ENCODE data around the gene MUSTN1. TPM values are rescaled to one million over a fixed set of nuclear protein-coding genes. Genes with fewer than 3 reads are reported as not detected.

MUSTN1 gene
- total and polyA plus RNA-seq, 4 donors: 0.25 to 12.1 (median 3.9) TPM

DNA sequence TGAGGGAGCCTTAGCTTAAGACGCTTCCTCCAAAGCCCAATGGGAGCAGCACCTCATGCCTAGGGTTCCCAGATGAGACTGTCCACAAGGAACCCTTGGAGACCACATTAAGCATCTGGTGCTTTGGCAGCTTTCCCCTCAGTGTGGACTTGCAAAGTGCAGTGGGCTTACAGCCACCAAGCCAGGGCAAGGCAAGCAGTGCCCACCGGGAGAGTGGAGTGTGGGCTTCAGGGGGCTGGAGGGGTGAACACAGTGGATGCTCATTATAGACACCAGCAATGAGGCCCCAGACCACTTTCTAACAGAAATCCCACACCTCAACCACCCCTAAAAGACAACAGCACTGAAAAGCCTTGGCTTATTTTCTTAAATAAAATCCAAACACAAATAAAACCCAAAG is 9.1 kb upstream of the MUSTN1 start:
- H3K36me3 ChIP-seq (ENCODE audit: control insufficient read depth in 4 of 4, insufficient read depth in 3 of 4, low read depth in 1 of 4, low read length in 3 of 4): peaks cover 1 to 18% (median 12%) of the 10 kb centered on the region in 4 donors
- TF ChIP-seq FOXA2 (IDR thresholded peaks at IDR 0.05) (no peak), NR2F2 (IDR thresholded peaks at IDR 0.05) (no peak)
- no peaks in the 10 kb centered on the region for H3K9me3 ChIP-seq (ENCODE audit: control insufficient read depth in 4 of 4, low read length in 3 of 4)
- H3K9ac ChIP-seq (ENCODE audit: low read depth in 1 of 2, low read length in 2 of 2): no peak overlapping the region
- no peak overlapping the region for H3K4me3 ChIP-seq (ENCODE audit: low read depth in 1 of 3, low read length in 3 of 3)
- no peak for DNase-seq (ENCODE audit: low spot score)
- H3K4me1 ChIP-seq (ENCODE audit: control insufficient read depth in 4 of 4, insufficient read depth in 4 of 4, low read length in 3 of 4): peaks cover 10 to 43% (median 30%) of the 10 kb centered on the region in 4 donors
- H3K27ac ChIP-seq (ENCODE audit: low read depth in 1 of 2, low read length in 2 of 2): peak overlapping the region; percentile 91 to 97
- H3K27me3 ChIP-seq (ENCODE audit: control insufficient read depth in 4 of 4, insufficient read depth in 4 of 4, low read length in 3 of 4): no peaks in the 10 kb centered on the region
- 92% methylated on average over 2 of the region's 2 CpGs for WGBS

DNA sequence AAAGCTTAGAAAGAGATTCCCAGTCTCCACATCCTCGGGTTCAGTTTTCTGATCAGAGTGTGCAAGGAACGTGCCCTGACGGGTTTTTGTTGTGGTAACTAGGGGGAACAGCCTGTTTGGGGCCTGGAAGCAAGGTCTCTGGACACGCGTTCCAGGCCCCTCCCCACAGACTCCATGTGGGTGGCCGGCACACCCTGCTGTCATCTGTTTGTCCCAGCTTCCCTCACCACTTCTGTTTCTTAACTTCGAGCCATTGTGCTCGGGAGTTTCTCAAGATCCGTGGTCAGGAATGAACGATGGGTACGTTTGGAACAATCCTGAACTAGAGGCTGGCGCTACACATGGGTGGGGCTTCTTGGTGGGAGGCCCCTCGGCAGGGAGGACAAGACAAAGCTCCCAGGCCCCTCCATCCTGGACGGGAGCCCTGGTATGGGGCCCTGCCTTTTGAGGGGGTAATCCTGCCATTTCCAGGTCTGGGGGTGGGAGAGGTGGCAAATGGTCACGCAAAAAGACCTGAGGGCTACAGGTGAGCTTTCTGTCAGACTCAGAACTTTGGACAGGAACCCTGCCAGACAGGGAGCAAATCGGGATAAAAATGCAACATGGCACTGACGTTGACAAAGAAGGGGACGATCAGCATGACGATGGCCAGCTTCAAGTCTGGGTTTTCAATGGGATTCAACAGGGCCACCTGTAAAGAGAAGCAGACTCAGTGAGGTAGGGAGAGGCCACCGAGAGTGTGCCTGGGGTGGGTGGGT is 8.5 kb upstream of the MUSTN1 start:
- DNase-seq (ENCODE audit: low spot score): no peak
- 79% methylated on average over 20 of the region's 20 CpGs for WGBS
- no peak overlapping the region for H3K9ac ChIP-seq (ENCODE audit: low read depth in 1 of 2, low read length in 2 of 2)
- H3K4me3 ChIP-seq (ENCODE audit: low read depth in 1 of 3, low read length in 3 of 3): no peak overlapping the region
- TF ChIP-seq, protein P1, sequence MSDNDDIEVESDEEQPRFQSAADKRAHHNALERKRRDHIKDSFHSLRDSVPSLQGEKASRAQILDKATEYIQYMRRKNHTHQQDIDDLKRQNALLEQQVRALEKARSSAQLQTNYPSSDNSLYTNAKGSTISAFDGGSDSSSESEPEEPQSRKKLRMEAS (IDR thresholded peaks at IDR 0.05): no peak
- TF ChIP-seq RAD21 (IDR thresholded peaks at IDR 0.05): no peak
- no peak for TF ChIP-seq REST (IDR thresholded peaks at IDR 0.05)
- H3K9me3 ChIP-seq (ENCODE audit: control insufficient read depth in 4 of 4, low read length in 3 of 4): no peaks in the 10 kb centered on the region
- H3K27me3 ChIP-seq (ENCODE audit: control insufficient read depth in 4 of 4, insufficient read depth in 4 of 4, low read length in 3 of 4): no peaks in the 10 kb centered on the region
- peak overlapping the region; percentile 91 to 97 for H3K27ac ChIP-seq (ENCODE audit: low read depth in 1 of 2, low read length in 2 of 2)
- H3K4me1 ChIP-seq (ENCODE audit: control insufficient read depth in 4 of 4, insufficient read depth in 4 of 4, low read length in 3 of 4): peaks cover 10 to 43% (median 30%) of the 10 kb centered on the region in 4 donors
- peaks cover 1 to 12% (median 8%) of the 10 kb centered on the region in 4 donors for H3K36me3 ChIP-seq (ENCODE audit: control insufficient read depth in 4 of 4, insufficient read depth in 3 of 4, low read depth in 1 of 4, low read length in 3 of 4)

DNA sequence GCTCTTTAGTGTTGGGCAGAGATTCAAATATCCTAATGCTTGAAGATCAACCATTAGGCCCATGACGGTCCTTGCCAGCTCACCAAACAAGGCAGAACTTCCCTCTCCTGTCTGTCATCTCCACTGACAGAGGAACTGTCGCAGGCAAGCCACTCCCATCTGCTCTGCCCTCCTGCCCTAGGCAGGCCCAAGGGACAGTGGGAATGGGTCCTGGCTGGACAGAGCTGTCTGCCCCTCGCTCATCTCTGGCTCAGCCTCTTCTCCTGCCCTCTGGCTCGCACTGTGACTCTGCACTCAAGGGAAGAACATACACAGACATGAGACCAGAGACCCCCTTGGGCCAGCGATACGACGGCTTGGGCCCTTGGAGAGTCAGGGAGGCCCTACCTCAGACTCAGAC is 7.6 kb upstream of the MUSTN1 start:
- no peak overlapping the region for H3K9ac ChIP-seq (ENCODE audit: low read depth in 1 of 2, low read length in 2 of 2)
- H3K9me3 ChIP-seq (ENCODE audit: control insufficient read depth in 4 of 4, low read length in 3 of 4): no peaks in the 10 kb centered on the region
- TF ChIP-seq JUND (IDR thresholded peaks at IDR 0.05): no peak
- TF ChIP-seq REST (IDR thresholded peaks at IDR 0.05): peak; percentile 77
- no peak for TF ChIP-seq CTCF (IDR thresholded peaks at IDR 0.05; ENCODE audit: low read depth, low read length, missing input control)
- TF ChIP-seq HNF4A (conservative IDR thresholded peaks at IDR 0.05): peak; percentile 53 to 67
- TF ChIP-seq RXRA (IDR thresholded peaks at IDR 0.05): peak in 1 of 2 donors; percentile 51
- TF ChIP-seq TAF1 (conservative IDR thresholded peaks at IDR 0.05): no peak
- TF ChIP-seq RAD21 (IDR thresholded peaks at IDR 0.05): peak in 1 of 2 donors; percentile 47
- peak; percentile 74 for TF ChIP-seq SP1 (IDR thresholded peaks at IDR 0.05)
- TF ChIP-seq YY1 (IDR thresholded peaks at IDR 0.05): peak; percentile 76
- TF ChIP-seq HNF4G (IDR thresholded peaks at IDR 0.05): peak; percentile 30
- TF ChIP-seq, protein P2, sequence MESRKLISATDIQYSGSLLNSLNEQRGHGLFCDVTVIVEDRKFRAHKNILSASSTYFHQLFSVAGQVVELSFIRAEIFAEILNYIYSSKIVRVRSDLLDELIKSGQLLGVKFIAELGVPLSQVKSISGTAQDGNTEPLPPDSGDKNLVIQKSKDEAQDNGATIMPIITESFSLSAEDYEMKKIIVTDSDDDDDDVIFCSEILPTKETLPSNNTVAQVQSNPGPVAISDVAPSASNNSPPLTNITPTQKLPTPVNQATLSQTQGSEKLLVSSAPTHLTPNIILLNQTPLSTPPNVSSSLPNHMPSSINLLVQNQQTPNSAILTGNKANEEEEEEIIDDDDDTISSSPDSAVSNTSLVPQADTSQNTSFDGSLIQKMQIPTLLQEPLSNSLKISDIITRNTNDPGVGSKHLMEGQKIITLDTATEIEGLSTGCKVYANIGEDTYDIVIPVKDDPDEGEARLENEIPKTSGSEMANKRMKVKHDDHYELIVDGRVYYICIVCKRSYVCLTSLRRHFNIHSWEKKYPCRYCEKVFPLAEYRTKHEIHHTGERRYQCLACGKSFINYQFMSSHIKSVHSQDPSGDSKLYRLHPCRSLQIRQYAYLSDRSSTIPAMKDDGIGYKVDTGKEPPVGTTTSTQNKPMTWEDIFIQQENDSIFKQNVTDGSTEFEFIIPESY (IDR thresholded peaks at IDR 0.05): no peak
- peak overlapping the region; percentile 91 to 97 for H3K27ac ChIP-seq (ENCODE audit: low read depth in 1 of 2, low read length in 2 of 2)
- H3K36me3 ChIP-seq (ENCODE audit: control insufficient read depth in 4 of 4, insufficient read depth in 3 of 4, low read depth in 1 of 4, low read length in 3 of 4): peaks cover 0 to 5% (median 2%) of the 10 kb centered on the region in 4 donors
- no peak for DNase-seq (ENCODE audit: low spot score)
- H3K27me3 ChIP-seq (ENCODE audit: control insufficient read depth in 4 of 4, insufficient read depth in 4 of 4, low read length in 3 of 4): no peaks in the 10 kb centered on the region
- 55% methylated on average over 7 of the region's 7 CpGs for WGBS
- no peak overlapping the region for H3K4me3 ChIP-seq (ENCODE audit: low read depth in 1 of 3, low read length in 3 of 3)
- peaks cover 10 to 46% (median 31%) of the 10 kb centered on the region in 4 donors for H3K4me1 ChIP-seq (ENCODE audit: control insufficient read depth in 4 of 4, insufficient read depth in 4 of 4, low read length in 3 of 4)

All from liver (tissue), 9 donors.